Brain microvascular endothelial cell (primary cell): ENCODE measurements around the gene MYO18B.

Experiments
- DNase-seq: peaks from one replicate; pipeline ENCODE4 v3.0.0-alpha.2; 2020
- H3K27ac ChIP-seq: fragments of 250-450 bp; sonication (Bioruptor Pico); 2 replicates; pipeline ENCODE4 v1.5.1; 2020; ENCODE audit warnings: mild to moderate bottlenecking, moderate library complexity
- H3K27me3 ChIP-seq: fragments of 250-450 bp; sonication (Bioruptor Pico); replicated peaks from 2 replicates; pipeline ENCODE4 v1.5.1; 2020; ENCODE audit warnings: mild to moderate bottlenecking
- H3K36me3 ChIP-seq: fragments of 250-450 bp; sonication (Bioruptor Pico); replicated peaks from 2 replicates; pipeline ENCODE4 v1.5.1; 2020; ENCODE audit warnings: mild to moderate bottlenecking
- H3K4me3 ChIP-seq: 2 replicates; pipeline ENCODE4 v1.5.1; 2011; ENCODE audit warnings: low read depth, mild to moderate bottlenecking, control low read depth, low read length, moderate library complexity
- in situ Hi-C: cut with HindIII; loops from 2 replicates; pipeline ENCODE4 v1.10.0; 2017; ENCODE audit warnings: low sequenced_read_pairs, low pct_ligation_motif_present
- TF ChIP-seq, protein P1 (sequence below): IDR thresholded peaks from 2 replicates; pipeline ENCODE4 v1.5.1; 2011; ENCODE audit warnings: low read depth, mild to moderate bottlenecking, moderate library complexity, low read length, control low read depth, inconsistent platforms; ENCODE audit errors: missing control alignments

MYO18B gene

DNA sequence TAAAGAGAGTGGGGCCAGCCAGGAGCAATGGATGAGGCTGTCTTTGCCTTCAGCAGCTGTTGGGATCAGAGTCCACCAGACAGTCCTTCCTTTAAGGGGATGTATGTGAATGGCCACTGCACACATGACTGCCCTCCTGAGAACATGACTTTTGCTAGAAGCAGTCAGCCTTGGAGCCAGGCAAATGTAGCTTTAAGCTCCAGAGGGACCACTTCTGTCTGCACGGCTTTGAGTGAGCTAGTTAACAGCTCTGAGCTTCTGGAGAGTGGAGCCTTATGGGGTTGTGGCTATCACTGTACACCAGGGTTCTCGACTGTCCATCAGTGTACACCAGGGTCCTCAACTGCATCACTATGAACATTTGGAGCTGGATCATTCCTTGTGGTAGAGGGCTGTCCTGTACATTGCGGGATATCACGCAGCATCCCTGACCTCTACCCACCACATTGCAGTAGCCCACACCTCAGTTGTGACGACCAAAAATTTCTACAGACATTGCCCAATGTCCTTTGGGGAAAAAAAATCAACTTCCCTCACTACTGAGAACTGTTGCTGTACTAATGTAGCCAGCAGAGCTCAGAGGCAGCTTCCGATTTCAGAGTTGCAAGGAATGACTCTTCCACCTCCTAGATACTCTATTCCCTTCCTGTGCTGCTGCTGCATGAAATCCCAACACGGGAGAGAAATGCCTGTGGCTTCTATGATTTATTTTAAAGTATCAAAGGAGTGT, 169.4 kb downstream of the MYO18B start:
- Histone ChIP-seq H3K36me3 (no peaks in the 10 kb centered on the region), H3K27ac (no peak overlapping the region), H3K4me3 (no peak overlapping the region), H3K27me3 (no peaks in the 10 kb centered on the region)
- DNase-seq, result no peak
- TF ChIP-seq, protein P1, sequence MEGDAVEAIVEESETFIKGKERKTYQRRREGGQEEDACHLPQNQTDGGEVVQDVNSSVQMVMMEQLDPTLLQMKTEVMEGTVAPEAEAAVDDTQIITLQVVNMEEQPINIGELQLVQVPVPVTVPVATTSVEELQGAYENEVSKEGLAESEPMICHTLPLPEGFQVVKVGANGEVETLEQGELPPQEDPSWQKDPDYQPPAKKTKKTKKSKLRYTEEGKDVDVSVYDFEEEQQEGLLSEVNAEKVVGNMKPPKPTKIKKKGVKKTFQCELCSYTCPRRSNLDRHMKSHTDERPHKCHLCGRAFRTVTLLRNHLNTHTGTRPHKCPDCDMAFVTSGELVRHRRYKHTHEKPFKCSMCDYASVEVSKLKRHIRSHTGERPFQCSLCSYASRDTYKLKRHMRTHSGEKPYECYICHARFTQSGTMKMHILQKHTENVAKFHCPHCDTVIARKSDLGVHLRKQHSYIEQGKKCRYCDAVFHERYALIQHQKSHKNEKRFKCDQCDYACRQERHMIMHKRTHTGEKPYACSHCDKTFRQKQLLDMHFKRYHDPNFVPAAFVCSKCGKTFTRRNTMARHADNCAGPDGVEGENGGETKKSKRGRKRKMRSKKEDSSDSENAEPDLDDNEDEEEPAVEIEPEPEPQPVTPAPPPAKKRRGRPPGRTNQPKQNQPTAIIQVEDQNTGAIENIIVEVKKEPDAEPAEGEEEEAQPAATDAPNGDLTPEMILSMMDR, result no peak
- in situ Hi-C loops, result no loop called here

GRCh38 chr22:25919452-25919851, 177.5 kb downstream of the MYO18B start:
- no peak overlapping the region for H3K27ac ChIP-seq
- no peak for DNase-seq
- TF ChIP-seq, protein P1, result no peak
- no peaks in the 10 kb centered on the region for H3K27me3 ChIP-seq
- H3K36me3 ChIP-seq, result no peaks in the 10 kb centered on the region
- no peak overlapping the region for H3K4me3 ChIP-seq
- in situ Hi-C loops, result no loop called here

DNA sequence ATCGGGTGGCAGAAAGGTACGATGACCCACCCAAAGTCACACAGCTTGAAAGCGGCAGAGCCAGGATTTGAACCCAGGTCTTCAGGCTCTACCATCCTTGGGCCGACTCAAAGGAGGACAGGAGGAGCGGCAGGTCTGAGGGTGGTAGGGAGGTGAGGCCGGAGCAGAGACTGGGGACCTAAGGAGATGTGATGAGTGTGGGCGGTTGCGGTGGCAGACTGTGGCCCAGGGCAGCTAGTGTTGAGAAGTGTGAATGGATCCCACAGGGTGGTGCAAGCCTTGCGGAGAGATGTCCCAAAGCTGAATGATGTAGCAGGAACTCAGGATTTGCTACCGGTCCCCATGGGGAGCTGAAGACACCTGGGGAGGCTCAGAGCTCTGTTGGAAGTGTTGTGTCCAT, 180.2 kb downstream of the MYO18B start:
- no peak for DNase-seq
- TF ChIP-seq, protein P1, result no peak
- no peak overlapping the region for H3K27ac ChIP-seq
- H3K4me3 ChIP-seq, result no peak overlapping the region
- H3K36me3 ChIP-seq, result no peaks in the 10 kb centered on the region
- in situ Hi-C loops, result no loop called here
- H3K27me3 ChIP-seq, result no peaks in the 10 kb centered on the region

DNA sequence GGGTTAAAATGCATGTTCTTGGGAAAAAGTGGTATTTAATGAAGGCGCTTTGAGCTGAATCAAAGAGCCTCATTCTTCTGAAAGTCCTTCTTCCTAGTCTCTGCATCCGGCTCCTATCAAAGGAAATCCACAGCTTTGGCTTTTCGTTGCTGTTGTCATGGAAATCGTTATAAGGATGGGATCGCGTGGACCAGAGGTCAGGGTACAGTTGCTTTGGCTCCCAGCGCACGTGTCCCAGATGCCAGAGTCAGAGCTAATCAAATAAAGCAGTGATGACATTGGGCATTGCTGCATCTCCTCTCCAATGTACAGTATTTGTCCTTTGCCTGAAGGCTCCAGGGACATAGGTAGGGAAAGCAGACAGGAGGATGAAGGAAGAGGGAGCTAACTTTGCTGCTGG, 181.9 kb downstream of the MYO18B start:
- Histone ChIP-seq H3K4me3 (no peak overlapping the region), H3K27ac (no peak overlapping the region), H3K27me3 (no peaks in the 10 kb centered on the region), H3K36me3 (no peaks in the 10 kb centered on the region)
- in situ Hi-C loops, result no loop called here
- no peak for DNase-seq
- TF ChIP-seq, protein P1, result no peak

DNA sequence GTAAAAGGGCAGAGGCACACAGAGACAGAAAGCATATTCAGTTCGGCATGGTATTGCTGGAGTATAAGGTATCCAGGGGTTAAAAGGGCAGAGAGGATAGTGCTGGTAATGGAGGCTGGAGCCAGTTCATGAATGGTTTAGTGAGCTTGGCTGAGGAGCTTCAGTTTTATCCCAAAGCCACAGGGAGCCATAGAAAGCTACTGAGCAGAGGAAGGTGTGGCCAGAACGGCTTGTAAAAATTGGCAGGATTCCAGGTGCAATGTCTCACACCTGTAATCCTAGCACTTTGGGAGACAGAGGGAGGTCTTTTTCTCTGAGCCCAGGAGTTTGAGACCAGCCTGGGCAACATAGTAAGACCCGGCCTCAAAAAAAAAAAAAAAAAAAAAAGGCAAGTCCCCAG, 186.1 kb downstream of the MYO18B start:
- Histone ChIP-seq H3K4me3 (no peak overlapping the region), H3K27ac (no peak overlapping the region), H3K36me3 (no peaks in the 10 kb centered on the region), H3K27me3 (no peaks in the 10 kb centered on the region)
- in situ Hi-C loops, result no loop called here
- TF ChIP-seq, protein P1, result no peak
- no peak for DNase-seq
